MCF 10A (cell line): Measurements from ENCODE around the gene UBA5. TPM values are rescaled to one million over a fixed set of nuclear protein-coding genes. Genes with fewer than 3 reads are reported as not detected.

Experiments used
- BruUV-seq: library from RNA; stranded (reverse); fragments of 400-500 nt; replicated peaks from 2 replicates; lab custom pipeline; 2021; lab: Mats Ljungman, UMichigan
- CTCF ChIA-PET: fragments of 300-600 bp; sonication (Branson Sonifier 250); formaldehyde crosslinking; extraction: SDS; loops from one replicate; lab custom pipeline; 2021; ENCODE audit warnings: antibody characterized with exemption, inconsistent platforms; lab: Yijun Ruan, JAX
- POLR2A ChIA-PET: fragments of 300-600, 350-650 bp; sonication (Branson Sonifier 250); formaldehyde crosslinking; extraction: SDS; loops from one replicate; lab custom pipeline; 2020; ENCODE audit warnings: antibody characterized with exemption, inconsistent platforms; lab: Yijun Ruan, JAX
- DNase-seq: peaks from one replicate; pipeline ENCODE4 v3.0.0-alpha.2; 2018; ENCODE audit not compliant: unreplicated experiment
- H3K27ac Mint-ChIP-seq: one replicate; pipeline ENCODE4 v1.8.0; 2022; ENCODE audit warnings: mild to moderate bottlenecking, low read depth, mixed read lengths; ENCODE audit not compliant: unreplicated experiment
- H3K27me3 Mint-ChIP-seq: one replicate; pipeline ENCODE4 v1.8.0; 2022; ENCODE audit warnings: mixed read lengths; ENCODE audit not compliant: insufficient read depth, unreplicated experiment
- H3K36me3 Mint-ChIP-seq: one replicate; pipeline ENCODE4 v1.8.0; 2022; ENCODE audit warnings: mild to moderate bottlenecking, moderate library complexity, mixed read lengths; ENCODE audit not compliant: insufficient read depth, unreplicated experiment
- H3K4me1 Mint-ChIP-seq: one replicate; pipeline ENCODE4 v1.8.0; 2022; ENCODE audit warnings: mixed read lengths; ENCODE audit not compliant: insufficient read depth, unreplicated experiment
- H3K4me3 Mint-ChIP-seq: one replicate; pipeline ENCODE4 v1.8.0; 2022; ENCODE audit warnings: mild to moderate bottlenecking, moderate library complexity, mixed read lengths; ENCODE audit not compliant: unreplicated experiment
- H3K9me3 Mint-ChIP-seq: one replicate; pipeline ENCODE4 v1.8.0; 2022; ENCODE audit warnings: mixed read lengths; ENCODE audit not compliant: unreplicated experiment
- CTCF ChIP-seq: fragments of 200-600 bp; IDR thresholded peaks from one replicate; pipeline ENCODE4 v1.8.0; 2022; ENCODE audit warnings: antibody characterized with exemption, mild to moderate bottlenecking; ENCODE audit not compliant: unreplicated experiment
- intact Hi-C: fragments of 100-400 bp; cut with micrococcal nuclease; formaldehyde crosslinking; loops from 2 replicates; pipeline ENCODE4 v1.14.1; 2022
- total RNA-seq: library from RNA; stranded (reverse); gene quantifications from 2 replicates; pipeline ENCODE4 v1.2.3, GENCODE V29; 2022

Gene UBA5
- total RNA-seq, 1 experiment from 2014 or later = 47.7 TPM

GRCh38 chr3:132625613-132626012 lies 34.5 kb upstream of the UBA5 start:
- CTCF ChIA-PET = interaction anchor here (0.6 to 2.4 kb wide), 4 partner anchors 17 to 92 kb away, joined by 3 to 11 read pairs (median 5); no protein-coding TSS in a partner anchor
- no peak for DNase-seq
- POLR2A ChIA-PET = no interaction called here
- Mint-ChIP-seq H3K27me3 (no peaks in the 10 kb centered on the region), H3K4me1 (peaks cover 8% of the 10 kb centered on the region), H3K27ac (no peak overlapping the region), H3K4me3 (no peak overlapping the region), H3K36me3 (peaks cover 33% of the 10 kb centered on the region), H3K9me3 (peaks cover 8% of the 10 kb centered on the region)
- no peak for TF ChIP-seq CTCF
- no TSS peak for BruUV-seq
- intact Hi-C loops = no loop called here

- DNase-seq = peak; percentile 26
- H3K4me1 Mint-ChIP-seq = peaks cover 8% of the 10 kb centered on the region
- intact Hi-C loops = no loop called here
- H3K9me3 Mint-ChIP-seq = no peaks in the 10 kb centered on the region
- BruUV-seq = no TSS peak
- H3K4me3 Mint-ChIP-seq = no peak overlapping the region
- ChIA-PET POLR2A (interaction anchor here (0.7 kb wide), 1 partner anchor 9 kb away, joined by 3 read pairs; no protein-coding TSS in a partner anchor), CTCF (interaction anchor here (0.8 to 2.4 kb wide), 4 partner anchors 15 to 91 kb away, joined by 3 to 11 read pairs (median 4); no protein-coding TSS in a partner anchor)
- peaks cover 29% of the 10 kb centered on the region for H3K36me3 Mint-ChIP-seq
- no peak for TF ChIP-seq CTCF
- no peaks in the 10 kb centered on the region for H3K27me3 Mint-ChIP-seq
- H3K27ac Mint-ChIP-seq = peak overlapping the region; percentile 51
Observed at GRCh38 chr3:132626955-132627354, 33.2 kb upstream of the UBA5 start.

- intact Hi-C loops = no loop called here
- Mint-ChIP-seq H3K4me1 (peaks cover 8% of the 10 kb centered on the region), H3K36me3 (peaks cover 31% of the 10 kb centered on the region), H3K27ac (no peak overlapping the region), H3K9me3 (no peaks in the 10 kb centered on the region), H3K4me3 (no peak overlapping the region), H3K27me3 (no peaks in the 10 kb centered on the region)
- no TSS peak for BruUV-seq
- CTCF ChIA-PET = no interaction called here
- DNase-seq = no peak
- POLR2A ChIA-PET = no interaction called here
- TF ChIP-seq CTCF = no peak
Observed at GRCh38 chr3:132628157-132628556, 32.0 kb upstream of the UBA5 start.

GRCh38 chr3:132629928-132630327 lies 30.2 kb upstream of the UBA5 start:
- intact Hi-C loops = no loop called here
- Mint-ChIP-seq H3K9me3 (no peaks in the 10 kb centered on the region), H3K27ac (peak overlapping the region; percentile 46), H3K4me1 (peaks cover 8% of the 10 kb centered on the region), H3K36me3 (peaks cover 26% of the 10 kb centered on the region), H3K27me3 (no peaks in the 10 kb centered on the region), H3K4me3 (no peak overlapping the region)
- no peak for TF ChIP-seq CTCF
- DNase-seq = peak; percentile 42
- ChIA-PET CTCF (no interaction called here), POLR2A (no interaction called here)
- BruUV-seq = no TSS peak
